Endothelial cell of umbilical vein (primary cell): ENCODE data around the gene RIT2. TPM values are rescaled to one million over a fixed set of nuclear protein-coding genes. Genes with fewer than 3 reads are reported as not detected.

Experiments
- BruUV-seq: library from RNA; stranded (reverse); fragments of 400-500 nt; replicated peaks from 2 replicates; lab custom pipeline; 2021; lab: Mats Ljungman, UMichigan
- CTCF ChIA-PET: fragments of 300-600, 350-600 bp; sonication (Branson Sonifier 250); formaldehyde crosslinking; loops from one replicate; lab custom pipeline; 2021; ENCODE audit warnings: antibody characterized with exemption, inconsistent platforms; lab: Charles Lee
- POLR2A ChIA-PET: fragments of 300-600, 350-600 bp; sonication (Branson Sonifier 250); formaldehyde crosslinking; loops from one replicate; lab custom pipeline; 2021; ENCODE audit warnings: antibody characterized with exemption, inconsistent platforms; lab: Charles Lee
- DNase-seq: peaks from one replicate; pipeline ENCODE4 v3.0.0-alpha.2; 2011; ENCODE audit warnings: low read depth, low spot score
- FAIRE-seq: peaks from 2 replicates; lab custom pipeline; 2011; peaks lifted over from hg19 to GRCh38; lab: Jason Lieb, UNC
- H2AFZ ChIP-seq: 2 replicates; pipeline ENCODE4 v1.6.0; 2012; ENCODE audit warnings: low read depth, low read length, control low read depth, inconsistent platforms
- H3K27ac ChIP-seq: 2 replicates; pipeline ENCODE4 v1.5.1; 2011; ENCODE audit warnings: low read depth, mild to moderate bottlenecking, control low read depth, low read length, moderate library complexity; ENCODE audit not compliant: insufficient read depth
- H3K27me3 ChIP-seq, 2 experiments: 2 replicates each; pipeline versions ENCODE4 v1.6.0 to v1.6.1; 2011; ENCODE audit warnings: low read length in 2 of 2, mixed read lengths in 1 of 2; ENCODE audit not compliant: control insufficient read depth in 2 of 2, insufficient read depth in 2 of 2
- H3K36me3 ChIP-seq, 2 experiments: 2 replicates in 1 of 2; 3 replicates in 1 of 2; pipeline ENCODE4 v1.5.1; 2011; ENCODE audit warnings: low read length in 2 of 2, mild to moderate bottlenecking in 1 of 2, moderate library complexity in 1 of 2; ENCODE audit not compliant: control insufficient read depth in 2 of 2, insufficient read depth in 2 of 2; ENCODE audit errors: extremely low read depth in 1 of 2
- H3K4me1 ChIP-seq: 3 replicates; pipeline ENCODE4 v1.5.1; 2011; ENCODE audit warnings: mild to moderate bottlenecking, low read length; ENCODE audit not compliant: control insufficient read depth, insufficient read depth; ENCODE audit errors: extremely low read depth
- H3K4me2 ChIP-seq: 2 replicates; pipeline ENCODE4 v1.6.1; 2011; ENCODE audit warnings: low read length, control low read depth, mixed read lengths; ENCODE audit not compliant: insufficient read depth
- H3K4me3 ChIP-seq, 3 experiments: fragments of 200-600 bp in 1 of 3; sonication (generic), shearing (Covaris generic) in 1 of 3; replicated peaks in 1 of 3; 2 replicates each; pipeline ENCODE4 v1.5.1; 2011 to 2016; ENCODE audit warnings: control low read depth in 3 of 3, low read length in 3 of 3, mild to moderate bottlenecking in 2 of 3, inconsistent platforms in 1 of 3, low read depth in 1 of 3, moderate library complexity in 1 of 3; ENCODE audit not compliant: insufficient read depth in 1 of 3
- H3K79me2 ChIP-seq: 2 replicates; pipeline ENCODE4 v1.6.0; 2012; ENCODE audit warnings: low read length, inconsistent platforms; ENCODE audit not compliant: control insufficient read depth, insufficient read depth
- H3K9ac ChIP-seq: replicated peaks from 2 replicates; pipeline ENCODE3; 2011; ENCODE audit warnings: low read length, control low read depth; ENCODE audit not compliant: insufficient read depth; ENCODE audit errors: extremely low read depth
- H3K9me1 ChIP-seq: replicated peaks from 3 replicates; pipeline ENCODE4 v1.6.0; 2011; ENCODE audit warnings: mild to moderate bottlenecking, low read length; ENCODE audit not compliant: control insufficient read depth, insufficient read depth; ENCODE audit errors: extremely low read depth
- H3K9me3 ChIP-seq: replicated peaks from 2 replicates; pipeline ENCODE4 v1.5.1; 2012; ENCODE audit warnings: low read length, inconsistent platforms; ENCODE audit not compliant: control insufficient read depth, insufficient read depth
- H4K20me1 ChIP-seq: replicated peaks from 2 replicates; pipeline ENCODE3; 2011; ENCODE audit warnings: mild to moderate bottlenecking, low read length; ENCODE audit not compliant: control insufficient read depth, insufficient read depth; ENCODE audit errors: extremely low read depth
- CTCF ChIP-seq, 2 donors: IDR thresholded peaks; 1 replicate in 1 of 2; 2 replicates in 1 of 2; pipeline ENCODE4 v1.5.1; 2011; ENCODE audit warnings: low read length in 2 of 2, mild to moderate bottlenecking in 2 of 2, moderate library complexity in 2 of 2, control low read depth in 1 of 2, inconsistent platforms in 1 of 2, low read depth in 1 of 2; ENCODE audit not compliant: insufficient read depth in 1 of 2; ENCODE audit errors: extremely low read depth in 1 of 2
- EZH2 ChIP-seq: IDR thresholded peaks from 2 replicates; pipeline ENCODE4 v1.6.1; 2012; ENCODE audit warnings: borderline replicate concordance, low read depth, mild to moderate bottlenecking, moderate library complexity, low read length, inconsistent platforms; ENCODE audit not compliant: severe bottlenecking
- FOS ChIP-seq: IDR thresholded peaks from 2 replicates; pipeline ENCODE4 v1.6.1; 2011; ENCODE audit warnings: mild to moderate bottlenecking, low read length, moderate library complexity, borderline replicate concordance; ENCODE audit not compliant: insufficient read depth
- GATA2 ChIP-seq: IDR thresholded peaks from 2 replicates; pipeline ENCODE4 v1.7.0; 2011; ENCODE audit warnings: low read depth, mild to moderate bottlenecking, moderate library complexity, mixed read lengths, low read length; ENCODE audit not compliant: insufficient read length, insufficient read depth
- JUN ChIP-seq: IDR thresholded peaks from 2 replicates; pipeline ENCODE4 v1.6.1; 2011; ENCODE audit warnings: borderline replicate concordance, low read depth; ENCODE audit not compliant: insufficient read length, insufficient read depth
- MYC ChIP-seq: IDR thresholded peaks from one replicate; pipeline ENCODE4 v1.6.1; 2011; ENCODE audit warnings: mild to moderate bottlenecking, low read depth, low read length
- POLR2A ChIP-seq: IDR thresholded peaks from 2 replicates; pipeline ENCODE4 v1.6.1; 2012; ENCODE audit warnings: low read depth, mild to moderate bottlenecking, control low read depth, low read length
- POLR2AphosphoS5 ChIP-seq: IDR thresholded peaks from 2 replicates; pipeline ENCODE4 v1.6.1; 2012; ENCODE audit warnings: low read depth, mild to moderate bottlenecking, control low read depth, low read length, moderate library complexity; ENCODE audit not compliant: insufficient read depth
- dilution Hi-C: fragments of 300-500 bp; cut with MboI; formaldehyde crosslinking; loops from one replicate; pipeline ENCODE4 v1.15.0; 2019; ENCODE audit warnings: low sequenced_read_pairs; ENCODE audit not compliant: extremely low pct_ligation_motif_present
- intact Hi-C: fragments of 100-400 bp; cut with micrococcal nuclease; formaldehyde crosslinking; loops from one replicate; pipeline ENCODE4 v1.10.0; 2022
- polyA plus RNA-seq, 4 experiments: library from polyadenylated mRNA; depleted of rRNA in 3 of 4; stranded (reverse) in 3 of 4; unstranded in 1 of 4; fragments of >200 nt; gene quantifications; 2 replicates each; pipeline versions ENCODE4 v1.2.1 to v1.2.3, GENCODE V29; 2011 to 2012; ENCODE audit warnings: missing spikeins in 1 of 4
- total RNA-seq: library from RNA; stranded (reverse); gene quantifications from 2 replicates; pipeline ENCODE4 v1.2.3, GENCODE V29; 2021
- TF ChIP-seq, protein P1 (sequence below): IDR thresholded peaks from 2 replicates; pipeline ENCODE4 v1.6.1; 2011; ENCODE audit not compliant: insufficient read depth, insufficient read length

The RIT2 gene
- total and polyA plus RNA-seq, 2 donors (not counting 3 experiments of a cell fraction or from before 2014, with no cell fraction given): not detected

DNA sequence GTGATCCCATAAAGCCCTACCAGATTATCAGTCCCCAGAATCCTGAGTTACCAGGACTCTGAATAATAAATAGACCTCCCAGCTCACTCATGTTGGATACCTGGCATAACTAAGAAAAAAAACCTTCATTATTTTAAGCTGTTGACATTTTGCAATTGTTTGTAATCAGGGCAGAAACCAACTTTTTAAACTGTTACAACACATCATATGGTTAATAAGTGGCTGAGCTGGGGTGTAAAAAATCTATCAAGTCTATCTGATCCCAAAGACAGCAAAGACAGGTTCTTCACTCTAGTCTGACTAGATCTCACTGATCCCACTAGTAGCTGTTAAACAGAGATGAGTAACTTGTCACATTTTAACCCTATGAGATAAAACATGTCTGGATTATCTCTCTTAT, 370.3 kb downstream of the RIT2 start:
- Histone ChIP-seq H3K9me1 (no peaks in the 10 kb centered on the region), H3K4me1 (no peaks in the 10 kb centered on the region), H4K20me1 (no peaks in the 10 kb centered on the region), H3K9me3 (no peaks in the 10 kb centered on the region), H3K4me2 (no peak overlapping the region), H3K27ac (no peak overlapping the region), H3K4me3 (no peak overlapping the region), H2AFZ (no peak overlapping the region), H3K9ac (no peak overlapping the region), H3K79me2 (no peaks in the 10 kb centered on the region), H3K36me3 (no peaks in the 10 kb centered on the region), H3K27me3 (no peaks in the 10 kb centered on the region)
- CTCF ChIA-PET: interaction anchor here (1.5 kb wide), 1 partner anchor 10 kb away, joined by 3 read pairs; no protein-coding TSS in a partner anchor
- no peak for DNase-seq
- POLR2A ChIA-PET: no interaction called here
- no peak for TF ChIP-seq POLR2A
- dilution Hi-C loops (no loop called here), intact Hi-C loops (no loop called here)
- FAIRE-seq: no peak
- BruUV-seq: no TSS peak

GRCh38 chr18:42743373-42744138, 371.9 kb downstream of the RIT2 start:
- CTCF ChIA-PET: interaction anchor here (2.2 kb wide), 1 partner anchor 147 kb away, joined by 10 read pairs; no protein-coding TSS in a partner anchor

More at GRCh38 chr18:42743373-42744138, 371.9 kb downstream of the RIT2 start:
- TF ChIP-seq EZH2: no peak
- TF ChIP-seq FOS: no peak
- TF ChIP-seq JUN: no peak
- no peak for TF ChIP-seq POLR2A
- no peak for TF ChIP-seq CTCF (IDR thresholded peaks at IDR 0.05; ENCODE audit: extremely low read depth in 1 of 2, insufficient read depth in 1 of 2, low read depth in 1 of 2, low read length in 2 of 2)
- TF ChIP-seq POLR2AphosphoS5: no peak
- no peak for TF ChIP-seq GATA2
- TF ChIP-seq, protein P1, sequence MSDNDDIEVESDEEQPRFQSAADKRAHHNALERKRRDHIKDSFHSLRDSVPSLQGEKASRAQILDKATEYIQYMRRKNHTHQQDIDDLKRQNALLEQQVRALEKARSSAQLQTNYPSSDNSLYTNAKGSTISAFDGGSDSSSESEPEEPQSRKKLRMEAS: no peak
- TF ChIP-seq MYC: no peak
- no peak for FAIRE-seq
- no peak for DNase-seq
- BruUV-seq: no TSS peak
- H3K79me2 ChIP-seq: no peaks in the 10 kb centered on the region
- no peaks in the 10 kb centered on the region for H3K9me3 ChIP-seq
- no peak overlapping the region for H2AFZ ChIP-seq
- no peaks in the 10 kb centered on the region for H3K27me3 ChIP-seq
- H4K20me1 ChIP-seq: no peaks in the 10 kb centered on the region
- intact Hi-C loops (no loop called here), dilution Hi-C loops (no loop called here)
- no peaks in the 10 kb centered on the region for H3K4me1 ChIP-seq
- no peak overlapping the region for H3K4me3 ChIP-seq
- no peak overlapping the region for H3K9ac ChIP-seq
- POLR2A ChIA-PET: no interaction called here
- H3K36me3 ChIP-seq: no peaks in the 10 kb centered on the region
- no peaks in the 10 kb centered on the region for H3K9me1 ChIP-seq
- H3K4me2 ChIP-seq: no peak overlapping the region
- no peak overlapping the region for H3K27ac ChIP-seq
